K562 (cell line): ENCODE results near the gene AGPAT1. TPM values are rescaled to one million over a fixed set of nuclear protein-coding genes. Genes with fewer than 3 reads are reported as not detected.

Experiments
- ATF7 ChIP-seq: fragments of 450-650 bp; IDR thresholded peaks from 2 replicates; pipeline ENCODE4 v1.7.1; 2014; ENCODE audit warnings: mild to moderate bottlenecking, moderate library complexity
- BRD4 ChIP-seq: fragments of 200-600 bp; sonication (generic); IDR thresholded peaks from 2 replicates; pipeline ENCODE4 v1.6.1; 2017; ENCODE audit warnings: inconsistent platforms
- CREB3L1 ChIP-seq: fragments of 450-650 bp; IDR thresholded peaks from 2 replicates; pipeline ENCODE4 v1.6.1; 2014; ENCODE audit warnings: low read depth, mild to moderate bottlenecking, moderate library complexity, borderline replicate concordance
- EHMT2 ChIP-seq: fragments of 450-650 bp; IDR thresholded peaks from 2 replicates; pipeline ENCODE4 v1.6.1; 2018; ENCODE audit warnings: antibody characterized with exemption
- ETV6 ChIP-seq, 3 experiments: fragments of 150-350 bp in 1 of 3; sonication (generic) in 1 of 3; formaldehyde crosslinking in 1 of 3; IDR thresholded peaks; 2 replicates each; pipeline versions ENCODE4 v1.6.1 to v1.8.0; 2014 to 2022; ENCODE audit warnings: borderline replicate concordance in 2 of 3, low read depth in 2 of 3, antibody characterized with exemption in 1 of 3, low read length in 1 of 3, mild to moderate bottlenecking in 1 of 3, missing genetic modification reagents in 1 of 3
- GABPA ChIP-seq: fragments of 200-800 bp; sonication (Bioruptor generic); conservative IDR thresholded peaks from 2 replicates; pipeline ENCODE4 v1.6.1; 2016; ENCODE audit warnings: low read depth, missing genetic modification characterization, missing compliant biosample characterization
- HIVEP1 ChIP-seq: fragments of 250-450 bp; sonication (Bioruptor Pico); IDR thresholded peaks from 2 replicates; pipeline ENCODE4 v1.4.0; 2020; ENCODE audit warnings: mild to moderate bottlenecking
- KLF1 ChIP-seq: fragments of 450-650 bp; IDR thresholded peaks from 2 replicates; pipeline ENCODE4 v1.6.1; 2016; ENCODE audit warnings: missing genetic modification characterization, missing compliant biosample characterization
- KLF10 ChIP-seq: fragments of 250-450 bp; sonication (Bioruptor Pico); IDR thresholded peaks from 2 replicates; pipeline ENCODE4 v1.6.1; 2021; ENCODE audit warnings: matching md5 sums
- KLF6 ChIP-seq: fragments of 250-450 bp; sonication (Bioruptor Pico); IDR thresholded peaks from 2 replicates; pipeline ENCODE4 v1.4.0; 2020; ENCODE audit warnings: mild to moderate bottlenecking, moderate library complexity, borderline replicate concordance
- SMARCE1 ChIP-seq: fragments of 450-650 bp; IDR thresholded peaks from 2 replicates; pipeline ENCODE4 v1.7.1; 2016; ENCODE audit warnings: mild to moderate bottlenecking
- SOX6 ChIP-seq: fragments of 450-650 bp; IDR thresholded peaks from 2 replicates; pipeline ENCODE4 v1.6.1; 2014; ENCODE audit warnings: mild to moderate bottlenecking
- TEAD4 ChIP-seq, 2 experiments: sonication (generic) in 1 of 2; formaldehyde crosslinking in 1 of 2; IDR thresholded peaks; 2 replicates each; pipeline versions ENCODE4 v1.6.1 to v1.8.0; 2012 to 2022; ENCODE audit warnings: borderline replicate concordance in 1 of 2, inconsistent platforms in 1 of 2, low read length in 1 of 2, mild to moderate bottlenecking in 1 of 2, missing genetic modification reagents in 1 of 2
- ZBTB1 ChIP-seq: sonication (generic); formaldehyde crosslinking; IDR thresholded peaks from 2 replicates; pipeline ENCODE4 v1.8.1; 2023; ENCODE audit warnings: missing genetic modification reagents, low read depth, mild to moderate bottlenecking, borderline replicate concordance
- ZBTB7A ChIP-seq: IDR thresholded peaks from 2 replicates; pipeline ENCODE4 v1.6.1; 2011; ENCODE audit warnings: low read depth, mild to moderate bottlenecking, low read length, moderate library complexity, borderline replicate concordance; ENCODE audit not compliant: control insufficient read depth
- ZFP36 ChIP-seq: fragments of 150-350 bp; IDR thresholded peaks from 2 replicates; pipeline ENCODE4 v1.6.1; 2018; ENCODE audit warnings: low read length, low read depth; ENCODE audit not compliant: partially characterized antibody
- ZNF121 ChIP-seq: sonication (generic); formaldehyde crosslinking; conservative IDR thresholded peaks from 2 replicates; pipeline ENCODE4 v1.8.0; 2022; ENCODE audit warnings: missing genetic modification reagents
- ZNF561 ChIP-seq: fragments of 450-650 bp; formaldehyde crosslinking; conservative IDR thresholded peaks from 2 replicates; pipeline ENCODE4 v1.4.0; 2020; ENCODE audit warnings: mild to moderate bottlenecking, moderate library complexity
- polyA plus RNA-seq, 8 experiments: library from polyadenylated mRNA; depleted of rRNA in 4 of 8; stranded (reverse) in 5 of 8; unstranded in 3 of 8; fragments of >200 nt; fragmentation: Nextera tagmentation in 2 of 8; fragmentation: Illumina TruSeq in 1 of 8; extraction: Ambion mirVana in 2 of 8; extraction: Trizol in 1 of 8; gene quantifications; 2 replicates each; pipeline versions ENCODE4 v1.2.1 to v1.2.3, GENCODE V29; 2011 to 2014; ENCODE audit warnings: inconsistent platforms in 1 of 8, missing spikeins in 1 of 8
- total RNA-seq, 7 experiments: library from RNA; depleted of rRNA in 6 of 7; stranded (reverse); fragments of >200 nt in 6 of 7; fragmentation: Illumina TruSeq in 2 of 7; extraction: Trizol in 2 of 7; gene quantifications; 2 replicates each; pipeline versions ENCODE4 v1.2.1 to v1.2.3, GENCODE V29; 2011 to 2021; ENCODE audit warnings: low replicate concordance in 1 of 7
- TF ChIP-seq, protein P1 (sequence below), 2 experiments: fragments of 200-800 bp in 1 of 2; sonication (Bioruptor generic) in 1 of 2; sonication (generic) in 1 of 2; formaldehyde crosslinking in 1 of 2; IDR thresholded peaks in 1 of 2; conservative IDR thresholded peaks in 1 of 2; 2 replicates each; pipeline versions ENCODE4 v1.5.0 to v1.6.1; 2016 to 2020; ENCODE audit warnings: missing compliant biosample characterization in 1 of 2, missing genetic modification characterization in 1 of 2, missing genetic modification reagents in 1 of 2
- TF ChIP-seq, protein P2 (sequence below): fragments of 450-650 bp; conservative IDR thresholded peaks from 2 replicates; pipeline ENCODE4 v1.6.1; 2016; ENCODE audit warnings: missing genetic modification characterization, low read depth, mild to moderate bottlenecking, control low read depth, missing compliant biosample characterization

The AGPAT1 gene
- total and polyA plus RNA-seq, 9 of the 15 experiments (the other 6 are each of a cell fraction or from before 2014, with no cell fraction given), result 37.9 to 176 (median 69.4) TPM

- TF ChIP-seq KLF6 (CRISPR knock-in tag), result peak; percentile 70; the same call in 1 of the 2 replicates
- 0 out of 4 replicates have a peak, but pooled peaks of 1 of the 2 experiments have one; percentile 40 for TF ChIP-seq ETV6 (IDR thresholded peaks at IDR 0.05; ENCODE audit: borderline replicate concordance in 1 of 2, low read depth in 2 of 2, low read length in 1 of 2)
- TF ChIP-seq ETV6 (CRISPR knock-in tag; IDR thresholded peaks at IDR 0.05; ENCODE audit: borderline replicate concordance), result no peak
- TF ChIP-seq TEAD4 (IDR thresholded peaks at IDR 0.05; ENCODE audit: low read length), result peak; percentile 93
- no peak for TF ChIP-seq TEAD4 (CRISPR knock-in tag; IDR thresholded peaks at IDR 0.05; ENCODE audit: borderline replicate concordance)
- TF ChIP-seq ATF7, result peak; percentile 76
- TF ChIP-seq CREB3L1, result peak; percentile 60; the same call in 1 of the 2 replicates
- TF ChIP-seq HIVEP1 (CRISPR knock-in tag), result no peak
- peak; percentile 50 for TF ChIP-seq GABPA (tag)
- TF ChIP-seq SMARCE1, result peak; percentile 94
- no peak for TF ChIP-seq ZNF561 (CRISPR knock-in tag)
- peak; percentile 86 for TF ChIP-seq EHMT2
- TF ChIP-seq KLF1 (tag), result no peak
- peak; percentile 64; the same call in 1 of the 2 replicates for TF ChIP-seq ZBTB7A
- 0 out of 2 replicates have a peak, but pooled peaks have one; percentile 46 for TF ChIP-seq BRD4
- TF ChIP-seq ZFP36, result peak; percentile 30
- no peak for TF ChIP-seq KLF10
- TF ChIP-seq ZNF121, result no peak
- TF ChIP-seq, protein P1, sequence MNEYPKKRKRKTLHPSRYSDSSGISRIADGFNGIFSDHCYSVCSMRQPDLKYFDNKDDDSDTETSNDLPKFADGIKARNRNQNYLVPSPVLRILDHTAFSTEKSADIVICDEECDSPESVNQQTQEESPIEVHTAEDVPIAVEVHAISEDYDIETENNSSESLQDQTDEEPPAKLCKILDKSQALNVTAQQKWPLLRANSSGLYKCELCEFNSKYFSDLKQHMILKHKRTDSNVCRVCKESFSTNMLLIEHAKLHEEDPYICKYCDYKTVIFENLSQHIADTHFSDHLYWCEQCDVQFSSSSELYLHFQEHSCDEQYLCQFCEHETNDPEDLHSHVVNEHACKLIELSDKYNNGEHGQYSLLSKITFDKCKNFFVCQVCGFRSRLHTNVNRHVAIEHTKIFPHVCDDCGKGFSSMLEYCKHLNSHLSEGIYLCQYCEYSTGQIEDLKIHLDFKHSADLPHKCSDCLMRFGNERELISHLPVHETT (CRISPR knock-in tag; conservative IDR thresholded peaks at IDR 0.05 in 1 of 2, IDR thresholded peaks at IDR 0.05 in 1 of 2), result peak in 1 of 2 experiments; percentile 85; a peak in 2 of 4 replicates
- TF ChIP-seq, protein P2, sequence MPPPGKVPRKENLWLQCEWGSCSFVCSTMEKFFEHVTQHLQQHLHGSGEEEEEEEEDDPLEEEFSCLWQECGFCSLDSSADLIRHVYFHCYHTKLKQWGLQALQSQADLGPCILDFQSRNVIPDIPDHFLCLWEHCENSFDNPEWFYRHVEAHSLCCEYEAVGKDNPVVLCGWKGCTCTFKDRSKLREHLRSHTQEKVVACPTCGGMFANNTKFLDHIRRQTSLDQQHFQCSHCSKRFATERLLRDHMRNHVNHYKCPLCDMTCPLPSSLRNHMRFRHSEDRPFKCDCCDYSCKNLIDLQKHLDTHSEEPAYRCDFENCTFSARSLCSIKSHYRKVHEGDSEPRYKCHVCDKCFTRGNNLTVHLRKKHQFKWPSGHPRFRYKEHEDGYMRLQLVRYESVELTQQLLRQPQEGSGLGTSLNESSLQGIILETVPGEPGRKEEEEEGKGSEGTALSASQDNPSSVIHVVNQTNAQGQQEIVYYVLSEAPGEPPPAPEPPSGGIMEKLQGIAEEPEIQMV (tag), result peak; percentile 44; the same call in 1 of the 2 replicates
- peak; percentile 100 for TF ChIP-seq SOX6
- no peak for TF ChIP-seq ZBTB1 (CRISPR knock-in tag)
Observed at GRCh38 chr6:32167761-32168262, 8.1 kb downstream of the AGPAT1 start (continued).
